GM13977 (cell line): ENCODE results near the gene TPRN.

Experiments used
- DNase-seq: peaks from one replicate; pipeline ENCODE4 v3.0.0; 2012; ENCODE audit warnings: low spot score
- in situ Hi-C: fragments of 300-500 bp; cut with MboI; formaldehyde crosslinking; loops from one replicate; pipeline ENCODE4 v1.12.0; 2022; ENCODE audit warnings: low sequenced_read_pairs, low pct_unique_long_range_greater_than_20kb, mixed read lengths, inconsistent platforms; ENCODE audit not compliant: unreplicated experiment
- TF ChIP-seq, protein P1 (sequence below): IDR thresholded peaks from 2 replicates; pipeline ENCODE4 v1.5.1; 2012; ENCODE audit warnings: mild to moderate bottlenecking, control low read depth; ENCODE audit not compliant: insufficient read depth; ENCODE audit errors: extremely low read depth, missing control alignments

Gene TPRN

DNA sequence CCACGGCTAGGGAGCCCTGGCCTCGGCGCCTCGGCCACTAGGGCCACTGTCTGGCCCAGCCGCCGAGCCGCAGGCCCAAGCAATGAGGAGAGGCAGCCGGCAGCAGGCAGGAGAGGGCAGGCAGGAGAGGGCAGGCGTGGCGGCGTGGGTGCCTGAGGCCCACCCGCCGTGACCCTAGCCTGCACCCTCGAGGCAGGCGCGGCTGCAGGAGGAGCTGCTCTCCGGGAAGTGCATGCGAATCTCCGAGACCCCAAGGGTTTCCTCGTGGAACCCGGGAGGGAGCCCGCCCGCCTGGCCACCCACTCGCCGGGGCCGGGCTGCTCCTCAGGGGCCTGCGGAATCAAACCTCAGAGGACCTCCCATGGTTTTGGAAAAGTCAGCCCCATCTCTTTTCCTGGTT lies 52.3 kb downstream of the TPRN start:
- no peak for DNase-seq
- in situ Hi-C loops: no loop called here
- TF ChIP-seq, protein P1, sequence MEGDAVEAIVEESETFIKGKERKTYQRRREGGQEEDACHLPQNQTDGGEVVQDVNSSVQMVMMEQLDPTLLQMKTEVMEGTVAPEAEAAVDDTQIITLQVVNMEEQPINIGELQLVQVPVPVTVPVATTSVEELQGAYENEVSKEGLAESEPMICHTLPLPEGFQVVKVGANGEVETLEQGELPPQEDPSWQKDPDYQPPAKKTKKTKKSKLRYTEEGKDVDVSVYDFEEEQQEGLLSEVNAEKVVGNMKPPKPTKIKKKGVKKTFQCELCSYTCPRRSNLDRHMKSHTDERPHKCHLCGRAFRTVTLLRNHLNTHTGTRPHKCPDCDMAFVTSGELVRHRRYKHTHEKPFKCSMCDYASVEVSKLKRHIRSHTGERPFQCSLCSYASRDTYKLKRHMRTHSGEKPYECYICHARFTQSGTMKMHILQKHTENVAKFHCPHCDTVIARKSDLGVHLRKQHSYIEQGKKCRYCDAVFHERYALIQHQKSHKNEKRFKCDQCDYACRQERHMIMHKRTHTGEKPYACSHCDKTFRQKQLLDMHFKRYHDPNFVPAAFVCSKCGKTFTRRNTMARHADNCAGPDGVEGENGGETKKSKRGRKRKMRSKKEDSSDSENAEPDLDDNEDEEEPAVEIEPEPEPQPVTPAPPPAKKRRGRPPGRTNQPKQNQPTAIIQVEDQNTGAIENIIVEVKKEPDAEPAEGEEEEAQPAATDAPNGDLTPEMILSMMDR: no peak

- TF ChIP-seq, protein P1: no peak
- in situ Hi-C loops: no loop called here
- DNase-seq: no peak
Measured at GRCh38 chr9:137147793-137148160, 52.8 kb downstream of the TPRN start.

DNA sequence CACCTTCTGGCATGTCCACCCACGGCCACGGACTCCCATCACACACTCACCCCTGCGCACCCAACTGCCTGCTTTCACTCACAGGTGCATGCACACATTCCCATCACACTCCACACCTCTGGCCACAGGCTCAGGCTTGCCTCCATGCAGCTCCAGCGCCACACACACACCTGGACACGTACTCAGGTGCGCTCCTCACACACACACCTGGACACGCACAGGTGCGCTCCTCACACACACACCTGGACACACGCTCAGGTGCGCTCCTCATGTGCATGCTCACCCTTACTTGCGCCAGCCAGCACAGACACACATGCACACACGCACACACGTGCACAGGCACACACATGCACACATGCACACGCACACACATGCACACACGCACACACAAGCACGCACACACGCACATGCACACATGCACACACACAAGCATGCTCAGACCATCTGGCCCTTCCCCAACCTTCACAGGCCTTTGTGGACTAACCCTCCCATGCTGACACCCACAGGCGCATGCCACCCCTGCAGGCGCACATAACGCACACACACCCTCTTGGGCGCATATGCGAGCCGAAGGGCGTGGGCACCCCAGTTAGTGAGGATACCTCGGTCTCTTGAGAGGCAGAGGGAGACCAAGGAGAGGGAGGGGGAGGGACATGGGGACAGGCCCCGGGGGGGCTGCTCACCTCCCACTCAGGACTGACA lies 53.3 kb downstream of the TPRN start:
- in situ Hi-C loops: no loop called here
- TF ChIP-seq, protein P1: no peak
- DNase-seq: no peak

GRCh38 chr9:137146527-137146918 lies 54.0 kb downstream of the TPRN start:
- in situ Hi-C loops: no loop called here
- TF ChIP-seq, protein P1: no peak
- no peak for DNase-seq

DNA sequence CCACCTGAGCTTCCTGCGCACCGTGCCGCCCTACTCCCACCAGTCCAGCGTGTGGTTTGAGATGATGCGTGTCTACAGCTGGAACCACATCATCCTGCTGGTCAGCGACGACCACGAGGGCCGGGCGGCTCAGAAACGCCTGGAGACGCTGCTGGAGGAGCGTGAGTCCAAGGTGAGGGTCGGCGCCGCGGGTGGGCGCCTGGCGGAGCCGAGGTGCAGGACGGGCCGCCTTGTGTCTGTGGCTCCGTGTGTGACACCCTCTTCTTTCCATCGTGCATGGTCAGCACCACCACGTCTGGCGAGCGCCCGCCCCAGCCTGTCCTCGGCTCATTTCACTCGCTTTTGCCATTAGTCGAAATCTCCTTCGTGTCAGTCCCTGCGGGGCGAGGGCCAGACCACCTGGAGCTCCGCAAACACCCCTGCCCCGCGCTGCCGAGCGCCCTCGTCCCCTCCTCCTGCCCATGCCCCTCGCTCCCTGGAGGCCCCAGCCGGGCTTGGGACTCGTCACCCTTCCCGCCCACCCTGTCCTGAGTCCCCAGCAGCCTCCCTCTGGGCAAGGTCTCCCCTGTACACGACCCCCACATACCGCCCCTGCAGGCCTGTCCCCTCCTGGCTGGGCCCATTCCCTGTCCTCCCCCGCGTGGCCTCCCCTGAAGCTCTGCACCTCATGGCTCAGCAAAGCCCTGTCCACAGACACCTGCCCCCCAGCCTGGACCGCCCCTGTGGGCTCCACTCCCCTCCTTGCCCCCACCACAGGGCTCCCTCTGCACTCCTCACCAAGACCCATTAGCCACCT lies 54.6 kb downstream of the TPRN start:
- in situ Hi-C loops: no loop called here
- TF ChIP-seq, protein P1: no peak
- DNase-seq: no peak

DNA sequence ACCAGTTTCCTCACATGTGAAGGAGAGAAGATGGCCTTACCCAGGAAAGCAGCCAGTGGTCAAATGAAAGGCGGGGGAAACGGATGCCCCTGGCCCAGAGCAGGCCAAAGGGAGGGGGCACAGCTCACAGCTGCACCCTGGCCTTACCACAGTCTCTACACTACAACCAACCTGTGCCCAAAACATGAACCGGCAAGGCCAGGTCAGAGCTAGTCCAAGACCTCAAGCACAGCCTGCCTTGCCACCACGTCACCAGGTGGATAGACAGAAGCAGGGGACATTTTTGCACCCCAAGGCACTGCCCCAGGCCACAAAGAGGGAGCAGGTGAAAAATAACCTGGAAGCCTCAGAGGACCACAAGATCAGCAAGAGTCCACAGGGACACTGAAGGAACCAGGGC lies 57.1 kb downstream of the TPRN start:
- TF ChIP-seq, protein P1: no peak
- in situ Hi-C loops: no loop called here
- DNase-seq: no peak
